Progenitor cell of endocrine pancreas (in vitro differentiated cells): ENCODE measurements around the gene DPH3. TPM values are rescaled to one million over a fixed set of nuclear protein-coding genes. Genes with fewer than 3 reads are reported as not detected.
A peak's percentile ranks its signal among the peaks of the same experiment; 100 is the strongest.

Experiments
- DNase-seq: peaks from one replicate; pipeline ENCODE4 v3.0.0; 2021; ENCODE audit warnings: low spot score; ENCODE audit not compliant: unreplicated experiment
- H3K27ac Mint-ChIP-seq: 2 replicates; pipeline ENCODE4 v1.8.0; 2021; ENCODE audit warnings: mild to moderate bottlenecking, moderate library complexity, mixed read lengths
- H3K27me3 Mint-ChIP-seq: 2 replicates; pipeline ENCODE4 v1.8.0; 2021; ENCODE audit warnings: mixed read lengths
- H3K36me3 Mint-ChIP-seq: 2 replicates; pipeline ENCODE4 v1.8.0; 2022; ENCODE audit warnings: mixed read lengths; ENCODE audit not compliant: insufficient read depth
- H3K4me1 Mint-ChIP-seq: 2 replicates; pipeline ENCODE4 v1.8.0; 2021; ENCODE audit warnings: low read depth, mixed read lengths
- H3K4me3 Mint-ChIP-seq: 2 replicates; pipeline ENCODE4 v1.8.0; 2021; ENCODE audit warnings: low read depth, mild to moderate bottlenecking, moderate library complexity, mixed read lengths
- H3K9me3 Mint-ChIP-seq: 2 replicates; pipeline ENCODE4 v1.8.0; 2021; ENCODE audit warnings: low read depth, mixed read lengths
- total RNA-seq: library from RNA; stranded (reverse); gene quantifications from 2 replicates; pipeline ENCODE4 v1.2.1, GENCODE V29; 2021
- TF ChIP-seq, protein P1 (sequence below): fragments of 200-600 bp; sonication (generic); IDR thresholded peaks from one replicate; pipeline ENCODE4 v1.5.0; 2021; ENCODE audit warnings: antibody characterized with exemption, mild to moderate bottlenecking; ENCODE audit not compliant: unreplicated experiment

The DPH3 gene
- total RNA-seq, 1 donor from 2014 or later: 27.8 TPM

DNA sequence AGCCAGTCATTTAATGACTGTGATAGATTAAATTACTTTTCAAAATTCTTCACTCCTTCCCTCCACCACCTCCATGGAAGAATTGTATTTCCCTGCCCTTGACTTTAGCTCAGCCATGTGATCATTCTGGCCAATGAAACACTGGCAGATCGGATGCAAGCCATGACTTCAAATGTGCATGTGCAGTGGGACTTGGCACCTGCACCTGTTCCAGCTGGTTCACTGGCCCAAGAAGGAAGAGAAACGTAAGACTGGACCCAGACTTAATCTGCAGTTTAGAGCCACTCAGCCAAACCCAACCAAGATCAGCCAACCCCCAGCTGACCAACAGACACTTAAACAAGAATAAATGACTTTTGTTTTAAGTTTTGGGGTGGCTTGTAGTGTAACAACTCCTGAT lies 11.8 kb downstream of the DPH3 start:
- Mint-ChIP-seq H3K4me1 (peaks cover 4% of the 10 kb centered on the region), H3K27me3 (no peaks in the 10 kb centered on the region), H3K36me3 (no peaks in the 10 kb centered on the region), H3K9me3 (no peaks in the 10 kb centered on the region), H3K27ac (no peak overlapping the region), H3K4me3 (no peak overlapping the region)
- TF ChIP-seq, protein P1, sequence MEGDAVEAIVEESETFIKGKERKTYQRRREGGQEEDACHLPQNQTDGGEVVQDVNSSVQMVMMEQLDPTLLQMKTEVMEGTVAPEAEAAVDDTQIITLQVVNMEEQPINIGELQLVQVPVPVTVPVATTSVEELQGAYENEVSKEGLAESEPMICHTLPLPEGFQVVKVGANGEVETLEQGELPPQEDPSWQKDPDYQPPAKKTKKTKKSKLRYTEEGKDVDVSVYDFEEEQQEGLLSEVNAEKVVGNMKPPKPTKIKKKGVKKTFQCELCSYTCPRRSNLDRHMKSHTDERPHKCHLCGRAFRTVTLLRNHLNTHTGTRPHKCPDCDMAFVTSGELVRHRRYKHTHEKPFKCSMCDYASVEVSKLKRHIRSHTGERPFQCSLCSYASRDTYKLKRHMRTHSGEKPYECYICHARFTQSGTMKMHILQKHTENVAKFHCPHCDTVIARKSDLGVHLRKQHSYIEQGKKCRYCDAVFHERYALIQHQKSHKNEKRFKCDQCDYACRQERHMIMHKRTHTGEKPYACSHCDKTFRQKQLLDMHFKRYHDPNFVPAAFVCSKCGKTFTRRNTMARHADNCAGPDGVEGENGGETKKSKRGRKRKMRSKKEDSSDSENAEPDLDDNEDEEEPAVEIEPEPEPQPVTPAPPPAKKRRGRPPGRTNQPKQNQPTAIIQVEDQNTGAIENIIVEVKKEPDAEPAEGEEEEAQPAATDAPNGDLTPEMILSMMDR: no peak
- no peak for DNase-seq

DNA sequence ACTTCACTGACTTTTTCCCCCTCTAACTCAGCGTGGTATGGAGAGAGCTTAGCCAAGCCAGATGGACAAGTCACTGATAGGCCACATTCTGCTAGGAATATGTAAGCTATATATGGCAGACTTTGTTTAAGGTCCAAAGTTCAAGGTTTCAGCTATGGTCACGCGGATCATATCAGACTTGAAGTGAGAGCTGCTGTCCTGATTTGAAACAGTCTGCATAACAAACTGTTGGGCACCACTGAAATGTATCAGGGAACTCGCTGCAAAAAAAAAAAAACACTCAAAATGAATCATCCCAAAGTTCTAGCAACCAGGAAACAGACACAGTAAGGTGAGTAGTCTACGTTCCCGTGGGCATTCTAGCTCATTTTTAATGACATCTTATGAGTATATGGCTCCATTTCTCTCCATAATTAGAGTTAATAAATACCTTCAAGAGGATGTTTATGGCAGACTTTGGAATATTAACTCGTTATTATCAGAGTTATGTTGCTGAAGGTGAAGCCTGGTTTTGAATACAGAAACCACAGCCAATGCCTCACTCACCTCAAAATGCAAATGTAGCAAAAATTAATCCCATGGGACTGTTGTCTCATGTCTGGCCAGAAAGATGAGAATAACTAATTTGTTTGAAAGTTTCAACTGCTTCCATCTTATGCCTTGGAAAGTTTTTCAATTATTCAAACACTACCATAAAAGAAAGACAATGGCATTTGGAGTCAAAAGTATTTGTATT lies 12.3 kb downstream of the DPH3 start:
- peaks cover 4% of the 10 kb centered on the region for H3K4me1 Mint-ChIP-seq
- no peaks in the 10 kb centered on the region for H3K27me3 Mint-ChIP-seq
- no peak overlapping the region for H3K4me3 Mint-ChIP-seq
- H3K27ac Mint-ChIP-seq: peak overlapping the region; percentile 35
- H3K9me3 Mint-ChIP-seq: no peaks in the 10 kb centered on the region
- no peaks in the 10 kb centered on the region for H3K36me3 Mint-ChIP-seq
- DNase-seq: no peak
- TF ChIP-seq, protein P1: no peak

DNA sequence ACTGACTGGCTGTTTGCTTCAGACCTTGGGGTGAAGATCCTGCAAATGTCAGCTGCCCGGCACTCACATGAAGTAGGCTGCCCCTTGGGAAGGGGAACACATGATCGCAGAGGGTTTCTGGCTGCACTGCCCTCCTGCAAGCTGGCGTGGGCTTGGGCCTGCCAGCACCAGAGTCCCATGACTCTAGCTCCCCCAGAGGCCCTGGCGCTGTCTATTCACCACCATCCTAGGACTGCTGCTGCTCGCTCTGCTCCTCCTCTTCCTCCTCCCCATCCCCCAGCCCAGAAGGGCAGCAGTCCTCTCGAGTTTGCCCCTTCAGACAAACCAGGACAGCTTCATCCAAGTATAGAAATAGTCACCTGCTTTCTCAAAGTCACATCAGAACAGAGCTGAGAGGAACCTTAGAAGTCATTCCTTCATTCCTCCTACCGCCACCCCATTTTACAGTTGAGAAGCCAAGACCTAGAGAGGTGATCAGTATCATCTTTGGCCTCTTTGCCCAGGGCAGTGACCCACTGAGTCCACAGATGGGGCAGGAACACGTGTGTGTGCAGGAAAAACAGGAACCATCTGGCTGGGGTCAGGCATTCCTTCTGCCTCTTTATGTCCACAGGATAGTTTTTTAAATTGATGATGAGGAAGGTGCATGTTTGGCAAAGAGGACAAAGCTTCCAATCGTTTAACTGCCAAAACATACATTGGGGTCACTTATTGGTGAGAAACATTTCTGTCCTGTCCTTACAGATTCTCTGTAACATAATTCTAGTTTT lies 13.2 kb downstream of the DPH3 start:
- no peak for DNase-seq
- no peak overlapping the region for H3K4me3 Mint-ChIP-seq
- TF ChIP-seq, protein P1: no peak
- H3K27me3 Mint-ChIP-seq: no peaks in the 10 kb centered on the region
- H3K9me3 Mint-ChIP-seq: no peaks in the 10 kb centered on the region
- H3K27ac Mint-ChIP-seq: no peak overlapping the region
- peaks cover 4% of the 10 kb centered on the region for H3K4me1 Mint-ChIP-seq
- H3K36me3 Mint-ChIP-seq: no peaks in the 10 kb centered on the region

DNA sequence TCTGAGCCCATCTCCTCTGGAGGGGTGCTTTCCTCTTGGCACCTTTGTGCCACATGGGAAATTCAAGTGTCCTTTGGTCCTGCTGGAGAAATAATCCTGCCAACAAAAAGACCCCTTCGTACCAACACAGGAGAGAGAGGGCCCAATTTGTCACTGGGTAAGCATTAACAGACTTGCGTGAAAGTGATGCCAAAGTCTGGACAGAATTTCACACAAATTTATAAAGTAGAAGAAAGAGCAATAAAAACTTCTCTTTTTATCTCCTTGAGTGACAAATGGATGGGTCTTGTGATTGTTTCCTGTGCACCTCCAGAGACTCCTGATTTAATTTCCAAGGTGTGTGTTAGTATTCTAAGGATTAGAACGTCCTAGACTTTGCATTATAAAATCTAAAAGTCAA lies 14.9 kb downstream of the DPH3 start:
- Mint-ChIP-seq H3K9me3 (no peaks in the 10 kb centered on the region), H3K27me3 (no peaks in the 10 kb centered on the region), H3K36me3 (no peaks in the 10 kb centered on the region), H3K4me3 (no peak overlapping the region), H3K4me1 (peaks cover 4% of the 10 kb centered on the region), H3K27ac (no peak overlapping the region)
- DNase-seq: no peak
- TF ChIP-seq, protein P1: no peak

DNA sequence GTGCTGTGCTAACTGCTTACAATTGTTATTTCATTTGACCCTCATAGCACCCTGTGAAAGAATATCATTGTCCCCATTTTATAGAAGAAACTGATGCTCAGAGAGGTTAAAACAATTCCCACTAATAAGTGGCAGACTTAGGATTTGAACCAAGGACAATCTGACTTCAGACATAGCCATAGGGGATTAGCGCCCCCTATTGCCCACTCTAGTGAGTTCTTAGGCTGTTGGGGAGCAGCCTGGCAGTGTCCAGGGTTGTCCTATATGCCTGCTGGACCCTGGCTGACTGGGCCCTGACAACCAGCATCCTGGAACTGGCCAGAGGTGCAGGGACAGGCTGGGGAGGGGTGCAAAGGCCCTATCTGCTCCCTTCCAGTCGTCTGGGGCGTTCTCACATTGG lies 15.4 kb downstream of the DPH3 start:
- Mint-ChIP-seq H3K4me1 (peaks cover 4% of the 10 kb centered on the region), H3K36me3 (no peaks in the 10 kb centered on the region), H3K27me3 (no peaks in the 10 kb centered on the region), H3K4me3 (no peak overlapping the region), H3K9me3 (no peaks in the 10 kb centered on the region), H3K27ac (no peak overlapping the region)
- TF ChIP-seq, protein P1: peak; percentile 41
- no peak for DNase-seq
